Neural crest cell (in vitro differentiated cells): ENCODE results near the gene LIPC. TPM values are rescaled to one million over a fixed set of nuclear protein-coding genes. Genes with fewer than 3 reads are reported as not detected.

ENCODE experiments used
- DNase-seq: peaks from one replicate; pipeline ENCODE4 v3.0.0; 2021; ENCODE audit warnings: low read depth, mixed read lengths, low spot score
- H3K27ac Mint-ChIP-seq: one replicate; pipeline ENCODE4 v1.8.0; 2021; ENCODE audit warnings: mild to moderate bottlenecking, mixed read lengths; ENCODE audit not compliant: unreplicated experiment
- H3K27me3 Mint-ChIP-seq: 2 replicates; pipeline ENCODE4 v1.8.0; 2021; ENCODE audit warnings: low read depth, mild to moderate bottlenecking, mixed read lengths
- H3K36me3 Mint-ChIP-seq: 2 replicates; pipeline ENCODE4 v1.8.0; 2021; ENCODE audit warnings: low read depth, mild to moderate bottlenecking, mixed read lengths
- H3K4me1 Mint-ChIP-seq: 2 replicates; pipeline ENCODE4 v1.8.0; 2021; ENCODE audit warnings: mixed read lengths
- H3K4me3 Mint-ChIP-seq: one replicate; pipeline ENCODE4 v1.8.0; 2021; ENCODE audit warnings: mild to moderate bottlenecking, mixed read lengths
- H3K9me3 Mint-ChIP-seq: 2 replicates; pipeline ENCODE4 v1.8.0; 2021; ENCODE audit warnings: mixed read lengths
- CTCF ChIP-seq: fragments of 200-600 bp; sonication (generic); conservative IDR thresholded peaks from 2 replicates; pipeline ENCODE4 v1.5.0; 2021; ENCODE audit warnings: antibody characterized with exemption, mild to moderate bottlenecking
- total RNA-seq: library from RNA; stranded (reverse); gene quantifications from 2 replicates; pipeline ENCODE4 v1.2.1, GENCODE V29; 2021

The LIPC gene
- total RNA-seq, 1 donor from 2014 or later = not detected

GRCh38 chr15:58517682-58518525 lies 86.1 kb downstream of the LIPC start:
- no peak for TF ChIP-seq CTCF
- Mint-ChIP-seq H3K27ac (peak overlapping the region; percentile 28), H3K4me1 (peaks cover 67% of the 10 kb centered on the region), H3K4me3 (no peak overlapping the region), H3K27me3 (no peaks in the 10 kb centered on the region), H3K36me3 (peaks cover 3% of the 10 kb centered on the region), H3K9me3 (peaks cover 3% of the 10 kb centered on the region)
- no peak for DNase-seq

GRCh38 chr15:58518626-58519025 lies 86.8 kb downstream of the LIPC start:
- Mint-ChIP-seq H3K27ac (no peak overlapping the region), H3K9me3 (peaks cover 3% of the 10 kb centered on the region), H3K36me3 (peaks cover 3% of the 10 kb centered on the region), H3K4me1 (peaks cover 64% of the 10 kb centered on the region), H3K4me3 (no peak overlapping the region), H3K27me3 (no peaks in the 10 kb centered on the region)
- TF ChIP-seq CTCF = no peak
- DNase-seq = no peak

GRCh38 chr15:58519516-58519915 lies 87.7 kb downstream of the LIPC start:
- no peaks in the 10 kb centered on the region for H3K27me3 Mint-ChIP-seq
- no peak for TF ChIP-seq CTCF
- peaks cover 3% of the 10 kb centered on the region for H3K9me3 Mint-ChIP-seq
- no peak for DNase-seq
- peaks cover 64% of the 10 kb centered on the region for H3K4me1 Mint-ChIP-seq
- peaks cover 3% of the 10 kb centered on the region for H3K36me3 Mint-ChIP-seq
- no peak overlapping the region for H3K4me3 Mint-ChIP-seq
- no peak overlapping the region for H3K27ac Mint-ChIP-seq

GRCh38 chr15:58520464-58520863 lies 88.7 kb downstream of the LIPC start:
- DNase-seq = no peak
- no peak overlapping the region for H3K4me3 Mint-ChIP-seq
- peaks cover 64% of the 10 kb centered on the region for H3K4me1 Mint-ChIP-seq
- H3K27ac Mint-ChIP-seq = no peak overlapping the region
- TF ChIP-seq CTCF = no peak
- H3K27me3 Mint-ChIP-seq = no peaks in the 10 kb centered on the region
- H3K9me3 Mint-ChIP-seq = peaks cover 3% of the 10 kb centered on the region
- peaks cover 3% of the 10 kb centered on the region for H3K36me3 Mint-ChIP-seq

- peaks cover under 1% of the 10 kb centered on the region for H3K9me3 Mint-ChIP-seq
- peaks cover under 1% of the 10 kb centered on the region for H3K36me3 Mint-ChIP-seq
- peaks cover 59% of the 10 kb centered on the region for H3K4me1 Mint-ChIP-seq
- no peaks in the 10 kb centered on the region for H3K27me3 Mint-ChIP-seq
- no peak overlapping the region for H3K27ac Mint-ChIP-seq
- H3K4me3 Mint-ChIP-seq = no peak overlapping the region
- no peak for TF ChIP-seq CTCF
- DNase-seq = no peak
These were observed 89.1 kb downstream of the LIPC start for GRCh38 chr15:58520936-58521292.
